AG09319 (cell line): ENCODE measurements around the gene FIBIN.
A peak's percentile ranks its signal among the peaks of the same experiment; 100 is the strongest.
"Not testable (repeated sequence)": the region's sequence is repeated elsewhere in the genome, so short reads cannot be mapped to it uniquely, and the experiment has no call there.

Experiments used
- DNase-seq: peaks from one replicate; pipeline ENCODE4 v3.0.0-alpha.2; 2010; ENCODE audit warnings: low read depth; ENCODE audit errors: extremely low read depth
- CTCF ChIP-seq: IDR thresholded peaks from 2 replicates; pipeline ENCODE4 v1.5.1; 2011; ENCODE audit warnings: low read depth, mild to moderate bottlenecking, inconsistent platforms, low read length, moderate library complexity

FIBIN gene

GRCh38 chr11:26963764-26964163 is 30.1 kb upstream of the FIBIN start:
- no peak for TF ChIP-seq CTCF

GRCh38 chr11:26964339-26964738 is 29.6 kb upstream of the FIBIN start:
- no peak for DNase-seq
- TF ChIP-seq CTCF, result no peak

More at GRCh38 chr11:26963764-26964163, 30.1 kb upstream of the FIBIN start:
- DNase-seq, result no peak

- DNase-seq, result not testable (repeated sequence)
These were observed 28.9 kb upstream of the FIBIN start for GRCh38 chr11:26964847-26965485.

GRCh38 chr11:26971961-26972360 is 22.0 kb upstream of the FIBIN start:
- DNase-seq, result no peak
- TF ChIP-seq CTCF, result no peak

GRCh38 chr11:26974069-26974783 is 19.7 kb upstream of the FIBIN start:
- no peak for TF ChIP-seq CTCF
- DNase-seq, result peak; percentile 51

- TF ChIP-seq CTCF, result no peak
- no peak for DNase-seq
These were observed 18.9 kb upstream of the FIBIN start for GRCh38 chr11:26974996-26975395.

DNA sequence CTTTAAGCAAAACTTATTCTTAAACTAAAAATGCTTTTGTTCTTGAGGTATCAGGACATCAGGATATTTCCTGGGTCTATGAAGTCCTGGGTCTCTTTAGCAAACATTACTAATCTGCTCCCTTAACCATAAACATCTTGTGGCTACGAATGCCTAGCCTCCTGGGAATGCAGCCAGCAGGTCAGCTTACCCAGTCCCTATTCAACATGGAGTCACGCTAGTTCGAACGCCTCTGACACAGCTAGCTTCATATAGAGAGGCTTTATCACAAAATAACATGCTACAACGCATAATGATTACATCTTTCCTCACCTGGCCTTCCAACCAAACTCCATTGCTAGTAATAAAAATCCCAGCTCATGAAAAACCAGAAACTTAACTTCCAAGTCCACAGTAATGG is 17.5 kb upstream of the FIBIN start:
- TF ChIP-seq CTCF, result no peak
- DNase-seq, result no peak

DNA sequence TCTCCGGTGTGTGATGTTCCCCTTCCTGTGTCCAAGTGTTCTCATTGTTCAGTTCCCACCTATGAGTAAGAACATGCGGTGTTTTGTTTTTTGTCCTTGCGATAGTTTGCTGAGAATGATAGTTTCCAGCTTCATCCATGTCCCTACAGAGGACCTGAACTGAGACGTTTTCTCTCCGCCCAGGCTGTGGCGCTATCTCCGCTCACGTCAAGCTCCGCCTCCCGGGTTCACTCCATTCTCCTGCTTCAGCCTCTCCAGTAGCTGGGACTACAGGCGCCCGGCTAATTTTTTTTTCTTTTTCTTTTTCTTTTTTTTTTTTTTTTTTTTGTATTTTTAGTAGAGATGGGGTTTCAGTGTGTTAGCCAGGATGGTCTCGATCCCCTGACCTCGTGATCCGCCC is 16.7 kb upstream of the FIBIN start:
- not testable (repeated sequence) for DNase-seq
